GM21786 (cell line): ENCODE data around the gene TFAP2E.

Source experiments
- ATAC-seq: cut with Tn5 transposase; IDR thresholded peaks from one replicate; pipeline ENCODE4 v1.9.1; 2021; ENCODE audit not compliant: unreplicated experiment

The TFAP2E gene

DNA sequence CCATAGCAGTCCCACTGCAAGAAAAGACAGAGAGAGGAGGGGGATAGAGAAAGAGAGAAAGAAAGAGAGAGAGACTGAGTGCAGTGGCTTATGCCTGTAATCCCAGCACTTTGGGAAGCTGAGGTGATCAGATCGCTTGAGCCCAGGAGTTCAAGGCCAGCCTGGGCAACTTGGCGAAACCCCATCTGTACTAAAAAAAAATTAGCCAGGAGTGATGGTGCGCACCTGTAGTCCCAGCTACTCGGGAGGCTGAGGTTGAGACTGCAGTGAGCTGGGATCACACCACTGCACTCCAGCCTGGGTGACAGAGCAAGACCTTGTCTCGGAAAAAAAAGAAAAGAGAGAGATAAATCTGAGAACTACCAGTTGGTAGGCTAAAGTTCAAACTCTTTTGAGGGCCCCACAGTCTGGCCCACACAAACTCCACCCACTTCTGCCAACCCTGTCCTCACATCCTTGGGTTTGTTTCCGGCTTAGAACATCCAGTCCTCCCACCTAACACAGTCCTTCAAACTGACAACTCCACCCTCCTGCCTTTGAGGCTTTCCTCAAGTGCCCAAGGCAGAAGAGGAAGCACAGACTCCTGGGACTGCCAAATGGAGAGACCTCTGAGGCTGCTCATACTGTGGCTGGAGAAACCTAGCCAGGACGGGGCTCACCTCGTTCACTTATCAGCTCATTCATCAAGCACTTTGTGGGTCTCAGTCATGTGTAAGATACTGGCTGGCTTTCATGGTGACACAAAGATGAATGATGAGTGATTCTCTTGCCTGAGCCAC lies 20.1 kb downstream of the TFAP2E start:
- no peak for ATAC-seq

DNA sequence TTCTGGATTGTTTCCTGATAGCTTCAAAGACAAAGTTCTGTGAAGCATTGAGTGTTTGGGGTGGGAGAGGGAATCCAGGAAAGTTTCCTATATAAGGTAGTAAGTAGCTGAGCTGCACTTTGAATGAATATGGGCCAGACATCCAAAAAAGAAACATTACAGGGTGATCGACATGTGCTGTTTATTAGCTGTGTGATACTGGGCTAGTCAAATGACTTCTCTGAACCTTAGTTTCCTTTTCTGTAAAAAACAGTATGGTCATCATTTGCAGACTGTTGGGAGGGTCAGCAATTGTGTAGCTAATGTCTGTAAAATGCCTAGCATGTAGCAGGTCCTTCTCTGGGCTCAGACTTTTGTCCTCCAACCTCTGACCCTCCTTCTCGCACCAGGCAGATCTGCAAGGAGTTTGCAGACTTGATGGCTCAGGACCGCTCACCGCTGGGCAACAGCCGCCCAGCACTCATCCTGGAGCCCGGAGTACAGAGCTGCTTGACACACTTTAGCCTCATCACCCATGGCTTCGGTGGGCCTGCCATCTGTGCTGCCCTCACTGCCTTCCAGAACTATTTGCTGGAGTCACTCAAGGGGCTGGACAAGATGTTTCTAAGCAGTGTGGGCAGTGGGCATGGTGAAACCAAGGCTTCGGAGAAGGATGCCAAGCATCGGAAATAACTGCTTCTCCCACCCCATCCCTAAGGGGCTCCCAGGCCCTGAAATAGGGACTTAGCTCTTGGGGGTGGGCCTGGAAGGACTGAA lies 21.1 kb downstream of the TFAP2E start:
- ATAC-seq, result no peak

DNA sequence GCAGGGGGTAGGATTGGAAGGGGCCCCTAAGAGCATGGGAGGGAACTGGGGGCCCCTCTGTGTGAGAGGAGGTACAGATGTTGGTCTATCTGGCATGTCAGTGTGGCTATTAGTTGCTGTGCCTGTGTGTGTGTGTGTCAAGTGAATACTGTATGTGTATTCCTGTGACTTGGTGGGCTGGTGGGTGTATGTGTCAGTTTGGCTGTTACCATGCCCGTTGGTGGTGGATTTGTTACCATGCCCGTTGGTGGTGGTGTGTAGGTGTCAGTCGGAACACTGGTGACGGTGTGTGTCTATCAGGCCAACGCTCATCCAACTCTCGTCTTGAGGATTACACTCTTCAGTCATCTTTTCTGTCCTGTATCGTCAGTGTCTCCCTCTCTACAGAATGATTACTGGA lies 22.6 kb downstream of the TFAP2E start:
- ATAC-seq, result no peak

DNA sequence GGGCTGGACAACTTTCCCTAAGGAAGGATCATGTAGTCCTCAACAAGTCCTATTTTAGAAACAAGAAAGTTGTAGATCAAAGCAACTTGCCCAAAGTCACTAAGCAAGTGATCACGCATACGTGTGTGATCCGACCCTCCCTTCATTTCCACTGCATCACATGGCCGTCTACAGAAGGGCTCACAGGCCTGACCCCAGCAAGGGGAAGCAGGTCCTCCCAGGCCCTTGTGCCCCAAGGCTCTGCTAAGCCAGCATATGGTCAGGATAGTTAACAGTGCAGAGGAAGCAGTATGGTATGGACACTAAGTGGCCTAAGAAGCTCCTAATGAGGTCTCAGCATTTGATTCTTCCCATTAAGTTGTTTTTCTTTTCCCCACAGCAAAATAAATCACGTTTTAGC lies 24.8 kb downstream of the TFAP2E start:
- no peak for ATAC-seq

DNA sequence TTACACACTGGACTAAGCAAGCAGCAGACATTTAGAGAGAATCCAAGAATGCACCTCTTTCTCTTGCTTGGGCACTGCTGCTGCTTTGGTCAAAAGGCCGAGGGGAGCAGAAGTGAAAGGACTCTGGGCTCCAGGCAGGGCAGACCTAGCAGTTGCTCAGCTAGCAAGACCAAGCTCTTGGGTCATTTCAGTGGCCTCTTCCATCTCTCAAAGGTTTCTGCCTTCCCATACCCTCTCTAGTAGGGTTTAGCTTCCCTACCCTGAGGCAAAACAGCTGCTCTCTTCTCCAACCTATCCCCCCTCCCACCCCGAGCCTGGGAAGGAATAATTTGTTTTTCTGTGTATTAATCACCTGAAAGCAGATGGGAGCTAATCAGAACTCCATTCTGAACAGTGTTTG lies 25.8 kb downstream of the TFAP2E start:
- ATAC-seq, result no peak

DNA sequence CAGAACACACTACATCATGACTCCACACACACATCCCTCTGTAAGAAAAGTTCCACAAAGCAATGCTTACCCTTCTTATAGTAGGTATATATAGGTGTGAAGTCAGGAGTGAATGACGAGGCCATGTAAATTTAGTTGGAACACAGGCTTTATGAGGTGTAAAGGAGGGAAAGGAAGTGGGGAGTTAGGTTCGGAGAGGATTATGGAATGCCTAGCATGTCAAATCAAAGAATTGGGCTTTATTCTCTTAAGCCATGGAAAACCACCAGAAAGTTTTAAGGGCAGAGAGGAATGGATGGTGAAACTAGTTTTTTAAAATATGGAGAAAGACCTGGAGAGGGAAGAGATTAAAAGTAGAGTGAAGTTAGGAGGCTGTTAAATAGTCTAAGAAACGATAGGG lies 26.3 kb downstream of the TFAP2E start:
- no peak for ATAC-seq

DNA sequence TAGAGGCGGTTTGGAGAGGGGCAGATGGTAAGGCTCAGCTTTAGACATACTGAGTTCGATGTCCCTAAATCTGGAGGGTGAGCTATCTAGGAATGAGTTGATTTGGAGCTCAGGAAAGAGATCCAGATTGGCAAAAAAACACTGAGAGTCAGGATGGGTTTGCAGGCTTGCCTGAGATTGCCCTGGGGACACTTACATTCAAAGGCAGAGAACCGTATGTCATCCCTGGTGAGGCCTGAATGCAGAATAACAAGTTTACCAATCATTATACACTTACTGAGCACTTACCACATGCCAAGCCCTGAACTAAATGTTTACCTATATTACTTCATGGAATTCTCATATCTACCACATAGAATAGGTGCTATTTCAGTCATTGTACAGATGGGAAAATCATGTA lies 27.5 kb downstream of the TFAP2E start:
- ATAC-seq, result no peak

DNA sequence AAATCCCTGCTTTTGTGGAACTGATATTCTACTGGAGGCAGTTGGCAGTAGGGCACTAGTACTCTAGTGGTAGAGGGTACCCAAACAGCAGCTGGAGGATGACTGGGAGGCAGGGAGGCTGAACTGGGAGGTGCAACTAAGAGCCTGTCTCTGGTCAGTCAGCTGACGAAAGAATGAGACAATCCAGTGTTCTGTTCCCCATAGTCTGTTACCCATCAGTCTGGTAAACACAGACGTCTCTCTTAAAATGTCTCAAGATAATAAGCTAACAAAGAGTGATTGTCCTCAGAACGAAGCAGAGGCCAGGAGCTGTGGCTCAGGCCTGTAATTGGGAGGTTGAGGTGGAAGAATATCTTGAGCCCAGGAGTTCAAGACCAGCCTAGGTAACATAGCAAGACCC lies 30.4 kb downstream of the TFAP2E start:
- ATAC-seq, result no peak

DNA sequence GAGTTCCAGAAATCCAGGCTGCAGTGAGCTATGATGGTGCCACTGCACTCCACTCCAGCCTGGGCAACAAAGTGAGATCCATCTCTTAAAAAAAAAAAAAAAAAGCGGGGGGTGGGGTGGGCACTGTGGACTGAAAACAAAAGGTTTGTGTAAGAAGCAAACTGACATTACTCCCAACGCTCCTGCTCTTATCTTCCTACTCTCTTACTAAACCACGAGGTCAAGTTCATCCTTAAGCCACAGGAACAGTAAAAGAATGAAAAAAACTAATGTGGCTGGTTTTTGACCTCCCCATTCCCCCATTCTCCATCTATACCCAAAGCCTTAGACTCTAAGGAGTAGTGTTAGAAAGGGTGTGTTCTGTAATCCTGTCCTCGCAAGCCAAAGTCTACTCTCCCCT lies 30.8 kb downstream of the TFAP2E start:
- no peak for ATAC-seq

DNA sequence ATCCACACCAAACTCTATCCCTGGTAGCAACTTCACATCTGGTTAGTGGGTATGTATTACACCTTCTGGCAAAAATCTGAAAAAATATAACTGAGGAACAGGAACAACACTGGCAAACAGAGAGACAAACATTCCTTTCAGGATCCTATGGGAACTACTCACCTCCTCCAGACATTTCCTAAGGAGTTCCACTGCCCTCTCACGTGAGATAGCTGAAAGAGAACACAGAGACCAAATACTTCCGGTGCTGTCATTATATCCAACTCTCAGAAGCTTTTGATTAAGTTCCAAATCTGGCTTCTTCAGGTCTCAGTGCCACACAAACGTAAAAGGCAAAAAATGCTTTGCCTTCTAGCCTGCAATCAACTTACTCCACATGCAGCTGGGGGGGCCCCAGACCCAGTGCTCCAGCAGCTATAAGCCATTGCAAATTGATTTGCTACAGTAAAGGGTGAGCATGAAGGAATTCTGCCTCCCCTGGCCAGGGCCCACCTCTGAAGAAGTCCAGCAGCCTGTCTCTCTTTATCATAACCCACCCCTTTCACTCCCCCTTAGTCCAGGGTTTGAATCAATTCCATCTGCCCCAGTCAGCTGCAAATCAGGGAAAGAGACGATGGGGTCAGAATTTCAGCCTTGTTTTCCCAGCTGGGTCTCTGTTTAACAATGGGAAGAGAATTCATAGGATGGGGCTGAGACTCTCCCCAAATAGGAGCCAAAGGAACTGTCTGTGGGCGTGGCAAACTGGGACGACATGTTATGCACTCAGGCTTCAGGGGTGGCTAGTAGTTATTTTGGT lies 32.2 kb downstream of the TFAP2E start:
- ATAC-seq, result no peak

DNA sequence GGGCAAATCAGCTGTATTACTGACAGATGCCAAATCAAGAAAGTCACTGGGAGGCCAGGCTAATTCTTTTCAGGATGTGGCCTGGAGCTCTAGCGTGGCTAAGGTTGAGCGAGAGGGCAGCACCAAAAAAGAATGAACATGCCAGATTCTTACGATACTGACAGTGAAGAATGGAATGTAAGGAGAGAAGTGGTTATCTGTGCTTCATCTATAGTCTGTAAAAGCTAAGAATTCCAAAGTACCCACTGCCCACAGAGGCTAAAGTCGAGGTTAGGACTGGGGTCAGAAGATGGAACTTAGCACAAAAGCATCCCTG lies 32.7 kb downstream of the TFAP2E start:
- no peak for ATAC-seq

DNA sequence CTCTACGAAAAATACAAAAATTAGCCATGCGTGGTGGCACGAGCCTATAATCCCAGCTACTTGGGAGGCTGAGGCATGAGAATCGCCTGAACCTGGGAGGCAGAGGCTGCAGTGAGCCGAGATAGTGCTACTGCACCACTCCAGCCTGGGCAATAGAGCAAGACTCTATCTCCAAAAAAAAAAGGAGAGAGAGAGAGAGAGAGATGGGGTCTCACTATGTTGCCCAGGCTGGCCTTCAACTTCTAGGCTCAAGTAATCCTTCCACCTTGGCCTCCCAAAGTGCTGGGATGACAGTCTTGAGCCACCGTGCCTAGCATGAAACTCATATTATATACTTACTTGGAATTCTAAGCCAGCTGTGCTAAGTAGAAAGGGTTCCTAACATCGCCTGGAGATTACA lies 38.5 kb downstream of the TFAP2E start:
- ATAC-seq, result no peak

DNA sequence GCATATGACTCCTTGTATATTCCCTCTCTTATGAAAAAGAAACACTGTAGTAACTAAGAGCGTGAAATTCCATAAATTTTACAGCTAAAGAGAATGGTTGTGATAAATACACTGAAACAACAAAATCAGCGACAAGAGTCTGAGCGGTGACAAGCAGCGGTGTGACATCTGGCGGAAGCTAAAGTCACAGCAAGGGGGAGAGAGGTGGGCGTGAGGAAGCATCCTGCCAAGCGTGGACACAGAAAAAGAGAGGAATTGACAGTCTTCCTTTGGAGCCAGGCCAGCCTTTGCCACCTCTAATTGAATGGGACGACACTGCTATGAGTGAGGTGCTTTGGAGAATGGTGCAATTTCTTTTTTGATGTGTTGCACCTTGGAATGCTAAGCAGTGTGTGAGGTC lies 42.3 kb downstream of the TFAP2E start:
- ATAC-seq, result no peak

DNA sequence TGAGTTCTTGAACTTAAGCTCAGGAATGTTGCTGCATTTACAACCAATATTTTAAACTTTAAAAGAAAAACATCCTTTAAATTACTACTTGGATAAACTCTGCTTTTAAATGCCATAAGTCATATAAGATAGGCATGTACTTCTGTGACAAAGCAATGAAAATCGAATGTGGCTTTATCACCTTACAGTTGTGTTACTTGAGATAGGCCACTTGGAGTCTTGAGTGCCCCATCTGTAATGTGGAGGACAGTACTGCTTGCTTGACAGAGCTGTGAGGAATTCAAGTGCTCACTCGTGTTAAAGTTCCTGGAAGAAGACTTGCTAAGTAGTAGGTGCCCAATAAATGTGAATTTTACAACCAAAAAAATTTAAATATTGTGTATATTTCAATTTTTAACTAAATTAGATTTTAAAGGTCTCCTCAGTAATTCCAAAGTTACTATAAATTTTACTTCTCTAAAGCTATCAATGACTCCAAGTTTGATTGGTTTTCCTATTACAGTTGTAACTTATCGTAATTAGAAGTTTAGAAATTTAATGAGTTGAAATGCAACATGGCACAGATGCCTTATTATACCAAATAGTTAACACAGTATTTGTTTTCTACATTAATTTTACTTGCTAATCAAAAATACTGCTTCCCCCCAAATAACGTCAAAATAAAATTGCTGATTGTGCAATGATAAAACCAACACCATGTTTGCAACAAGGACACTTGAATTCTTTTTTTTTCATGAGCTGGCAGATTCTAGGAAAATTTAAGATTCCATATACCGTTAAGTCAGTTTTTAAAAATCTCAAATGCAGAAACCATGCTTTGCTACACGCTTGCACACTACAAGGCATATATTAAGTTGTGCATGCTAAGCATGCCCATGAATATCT lies 46.4 kb downstream of the TFAP2E start:
- ATAC-seq, result no peak

DNA sequence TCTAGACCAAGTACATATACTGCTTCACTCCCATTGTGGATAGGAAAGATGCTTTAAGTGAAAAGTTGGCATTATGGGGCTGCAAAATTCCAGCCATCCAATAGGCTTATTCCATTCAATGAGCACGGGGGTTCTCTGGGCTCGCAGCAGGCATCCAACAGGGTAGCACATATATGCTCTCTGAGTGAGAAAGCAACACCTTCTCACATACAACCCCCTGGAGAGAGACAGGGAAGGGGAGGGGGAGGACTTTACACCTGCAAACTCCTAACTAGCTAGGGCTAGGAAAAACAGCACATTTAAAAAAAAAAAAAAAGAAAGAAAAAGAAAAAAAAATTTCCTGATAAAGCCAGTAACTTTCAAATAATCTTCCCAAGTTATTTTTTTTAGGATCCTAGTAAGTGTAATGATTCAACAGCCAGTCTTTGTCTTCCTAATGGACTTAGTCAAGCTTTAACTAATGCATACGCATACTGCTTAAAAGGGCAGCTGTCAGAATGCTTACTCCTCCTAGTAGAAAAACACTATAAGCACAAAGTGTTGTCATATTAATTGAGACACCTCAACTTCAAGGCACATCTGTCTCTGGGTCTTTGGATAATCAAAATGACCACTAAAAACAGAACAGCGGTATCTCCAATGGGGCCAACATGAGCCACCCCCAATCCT lies 49.5 kb downstream of the TFAP2E start:
- no peak for ATAC-seq

DNA sequence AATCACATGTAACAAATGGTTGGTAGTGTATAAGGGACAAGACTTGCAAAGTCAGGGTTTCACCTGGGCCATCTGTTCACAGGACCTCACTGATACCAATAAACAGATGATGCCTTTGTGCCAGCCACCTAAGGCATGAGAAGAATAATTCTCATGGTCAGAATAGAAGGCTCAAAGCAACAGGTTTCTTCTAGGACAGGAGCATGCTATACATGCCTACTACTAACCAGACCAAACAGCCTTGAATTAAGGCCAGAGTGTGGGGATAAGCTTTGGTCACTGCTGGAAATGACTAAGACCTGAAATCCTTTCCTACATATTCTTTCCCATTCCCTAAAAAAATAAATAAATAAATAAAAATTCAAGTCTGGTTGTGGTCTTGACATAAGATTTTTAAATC lies 50.7 kb downstream of the TFAP2E start:
- no peak for ATAC-seq

DNA sequence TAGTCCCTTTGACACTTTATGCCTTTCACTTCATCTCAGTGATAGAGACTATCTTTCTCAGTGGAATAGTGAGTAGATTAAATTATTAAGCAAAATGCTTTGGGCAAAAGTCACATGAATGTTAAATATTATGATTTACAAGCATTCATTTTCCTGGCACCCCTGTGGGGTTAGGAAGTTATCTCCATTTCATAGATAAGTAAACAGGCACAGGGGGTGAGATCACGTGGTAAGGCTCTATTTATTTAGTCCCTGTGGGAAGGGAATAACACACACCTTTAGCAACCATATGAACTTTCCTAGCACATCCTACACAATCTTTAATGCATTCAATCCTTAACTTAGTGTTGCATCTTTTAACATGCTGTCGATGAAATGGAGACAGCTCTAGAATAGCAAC lies 55.9 kb downstream of the TFAP2E start:
- no peak for ATAC-seq

DNA sequence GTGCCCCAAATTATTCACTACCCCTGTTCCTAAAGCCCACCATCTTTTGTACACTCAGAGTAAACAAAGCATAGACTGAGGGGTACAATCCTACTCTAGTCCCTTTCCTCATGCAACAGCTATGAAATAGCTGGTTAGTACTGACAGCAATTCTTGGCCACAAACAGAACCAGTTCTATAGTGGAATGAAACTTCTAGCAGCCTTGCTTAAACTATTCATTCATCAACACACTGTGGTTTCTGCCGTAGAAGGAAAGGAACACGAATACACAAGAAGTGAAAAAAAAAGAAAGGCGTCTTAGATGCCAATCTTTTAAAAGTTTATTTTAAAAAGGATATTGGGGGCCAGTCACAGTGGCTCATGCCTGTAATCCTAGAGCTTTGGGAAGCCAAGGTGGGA lies 58.3 kb downstream of the TFAP2E start:
- no peak for ATAC-seq

DNA sequence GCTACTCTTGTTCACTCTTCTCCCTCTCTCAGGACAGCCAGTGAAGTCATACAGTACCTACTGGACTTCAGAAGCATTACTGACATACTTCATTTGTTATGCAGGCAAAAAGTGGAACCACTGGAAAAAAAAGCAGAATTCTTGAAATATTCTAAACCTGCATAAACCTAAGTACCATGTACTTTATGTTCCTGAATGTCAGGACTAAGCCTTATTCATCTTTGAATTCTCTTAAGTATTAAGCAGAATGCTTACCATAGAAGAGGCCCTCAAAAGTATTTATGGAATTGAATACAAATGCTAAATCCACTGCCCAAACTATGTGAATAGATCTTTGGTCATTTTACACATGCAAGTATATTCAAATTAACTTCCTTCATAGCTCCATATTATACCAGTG lies 60.4 kb downstream of the TFAP2E start:
- no peak for ATAC-seq

DNA sequence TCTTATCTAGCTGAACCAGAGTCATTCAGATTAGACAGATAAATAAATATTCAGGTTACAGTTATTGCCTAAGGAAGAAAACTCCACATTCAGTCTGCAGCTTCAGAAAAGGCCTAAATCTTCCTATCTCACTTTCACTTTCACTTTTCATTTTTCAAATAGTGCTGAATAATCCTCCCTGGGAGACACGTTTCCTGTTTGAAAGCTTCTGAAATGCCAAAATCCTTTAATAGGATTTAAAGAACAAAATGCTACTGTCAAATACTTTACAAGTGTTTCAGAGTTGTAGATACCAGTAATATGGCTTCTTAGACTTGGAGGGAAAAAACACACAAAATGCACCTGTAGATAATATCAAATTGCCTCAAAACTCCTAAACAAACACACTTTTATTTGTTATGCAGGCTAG lies 64.3 kb downstream of the TFAP2E start:
- no peak for ATAC-seq
